Immature natural killer cell (primary cell): ENCODE results near the gene TNS1. TPM values are rescaled to one million over a fixed set of nuclear protein-coding genes. Genes with fewer than 3 reads are reported as not detected.

ENCODE experiments used
- DNase-seq, 3 donors: peaks; one replicate each; pipeline ENCODE4 v3.0.0; 2022; ENCODE audit warnings: mixed read lengths in 1 of 3
- H3K27ac Mint-ChIP-seq, 6 donors: one replicate each; pipeline ENCODE4 v1.8.0; 2020; ENCODE audit warnings: mixed read lengths in 6 of 6, mild to moderate bottlenecking in 5 of 6, inconsistent platforms in 4 of 6, moderate library complexity in 3 of 6
- H3K27me3 Mint-ChIP-seq, 3 donors: one replicate each; pipeline ENCODE4 v1.8.0; 2020 to 2021; ENCODE audit warnings: low read depth in 3 of 3, mild to moderate bottlenecking in 3 of 3, mixed read lengths in 3 of 3, moderate library complexity in 3 of 3, inconsistent platforms in 1 of 3
- H3K36me3 Mint-ChIP-seq, 3 donors: one replicate each; pipeline ENCODE4 v1.8.0; 2020; ENCODE audit warnings: mixed read lengths in 3 of 3, inconsistent platforms in 2 of 3, mild to moderate bottlenecking in 2 of 3
- H3K4me1 Mint-ChIP-seq, 2 donors: one replicate each; pipeline ENCODE4 v1.8.0; 2020; ENCODE audit warnings: inconsistent platforms in 2 of 2, mild to moderate bottlenecking in 2 of 2, mixed read lengths in 2 of 2, moderate library complexity in 1 of 2
- H3K4me3 Mint-ChIP-seq, 5 donors: one replicate each; pipeline ENCODE4 v1.8.0; 2020; ENCODE audit warnings: mild to moderate bottlenecking in 5 of 5, mixed read lengths in 5 of 5, inconsistent platforms in 3 of 5, moderate library complexity in 3 of 5
- H3K9me3 Mint-ChIP-seq, 6 donors: one replicate each; pipeline ENCODE4 v1.8.0; 2020; ENCODE audit warnings: mild to moderate bottlenecking in 6 of 6, mixed read lengths in 6 of 6, inconsistent platforms in 4 of 6, moderate library complexity in 3 of 6
- polyA plus RNA-seq, 3 donors: library from polyadenylated mRNA; unstranded; fragments of 300-500 nt; fragmentation: Illumina TruSeq; gene quantifications; one replicate each; pipeline ENCODE4 v1.2.3, GENCODE V29; 2021

TNS1 gene
- polyA plus RNA-seq, 3 donors from 2014 or later: 0.40 TPM; not detected in 2

DNA sequence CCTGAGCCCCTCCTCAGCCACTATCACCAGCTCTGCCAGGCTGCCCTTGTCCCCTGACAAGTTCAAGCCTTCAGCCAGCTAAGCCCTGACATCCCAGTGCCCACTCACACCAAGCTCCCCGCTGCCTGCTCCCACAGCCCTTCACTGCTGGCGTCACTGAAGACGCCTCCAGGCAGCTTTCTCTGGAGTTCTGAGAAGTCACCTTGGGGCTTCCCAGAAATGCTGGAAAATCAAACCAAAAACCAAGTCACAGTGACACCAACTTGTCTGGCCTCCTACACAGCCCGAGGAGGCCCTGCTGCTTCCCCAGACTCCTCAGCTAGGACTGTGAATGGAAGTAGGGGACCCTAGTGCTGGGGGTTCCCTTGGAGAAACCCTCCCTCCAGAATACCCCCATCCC, 2.2 kb upstream of the TNS1 start:
- no peak for DNase-seq
- H3K36me3 Mint-ChIP-seq: no peaks in the 10 kb centered on the region
- peaks cover 0 to 3% of the 10 kb centered on the region in 2 donors for H3K4me1 Mint-ChIP-seq
- H3K4me3 Mint-ChIP-seq: no peak overlapping the region
- no peak overlapping the region for H3K27ac Mint-ChIP-seq
- no peaks in the 10 kb centered on the region for H3K9me3 Mint-ChIP-seq
- H3K27me3 Mint-ChIP-seq: peaks cover 6 to 12% (median 10%) of the 10 kb centered on the region in 3 donors

GRCh38 chr2:218003981-218004419, 1.2 kb upstream of the TNS1 start:
- Mint-ChIP-seq H3K27me3 (peaks cover 0 to 9% (median 6%) of the 10 kb centered on the region in 3 donors), H3K9me3 (no peaks in the 10 kb centered on the region), H3K27ac (peak overlapping the region in 1 of 6 donors; percentile 74), H3K4me3 (no peak overlapping the region), H3K4me1 (no peaks in the 10 kb centered on the region), H3K36me3 (no peaks in the 10 kb centered on the region)
- no peak for DNase-seq

DNA sequence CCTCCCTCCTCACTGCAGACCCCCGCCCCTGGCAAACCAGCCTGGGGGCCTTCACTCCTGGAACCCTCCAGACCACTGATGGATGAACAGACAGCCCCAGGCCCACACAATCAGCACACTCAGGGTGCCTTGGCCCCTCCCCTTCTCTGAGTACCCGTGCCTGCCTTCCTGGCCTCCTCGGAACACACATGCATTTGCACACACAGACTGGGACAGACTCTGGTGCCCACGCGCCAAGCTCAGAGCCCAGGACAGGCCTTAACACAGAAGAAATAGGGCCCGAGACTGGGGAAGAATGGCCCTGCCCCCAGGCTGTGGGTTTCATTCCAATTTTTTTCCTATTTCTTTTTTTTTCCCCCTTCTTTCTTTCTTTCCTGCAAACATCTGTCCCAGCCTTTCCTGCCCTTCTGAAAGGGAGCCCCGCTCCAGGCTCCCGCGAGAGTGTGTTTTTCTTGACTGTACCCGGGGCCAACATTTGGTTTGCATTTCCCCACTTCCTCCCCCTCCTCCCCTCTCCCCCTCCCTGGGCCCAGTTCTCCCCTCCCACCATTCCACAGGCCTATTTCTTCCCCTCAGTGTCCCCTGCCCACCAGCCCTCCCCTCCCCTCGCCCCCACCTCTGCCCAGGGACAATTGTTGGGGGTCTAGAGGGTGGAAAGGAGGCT, 618 bp upstream of the TNS1 start:
- Mint-ChIP-seq H3K9me3 (no peaks in the 10 kb centered on the region), H3K27ac (no peak overlapping the region), H3K36me3 (no peaks in the 10 kb centered on the region), H3K27me3 (peaks cover 0 to 5% (median 2%) of the 10 kb centered on the region in 3 donors), H3K4me1 (no peaks in the 10 kb centered on the region), H3K4me3 (no peak overlapping the region)
- DNase-seq: no peak

- Mint-ChIP-seq H3K9me3 (no peaks in the 10 kb centered on the region), H3K27me3 (peaks cover 0 to 7% (median 2%) of the 10 kb centered on the region in 3 donors), H3K4me3 (no peak overlapping the region), H3K4me1 (no peaks in the 10 kb centered on the region), H3K27ac (no peak overlapping the region), H3K36me3 (no peaks in the 10 kb centered on the region)
- no peak for DNase-seq
These were observed 501 bp downstream of the TNS1 start for GRCh38 chr2:218002143-218002844.

- H3K4me3 Mint-ChIP-seq: no peak overlapping the region
- no peaks in the 10 kb centered on the region for H3K9me3 Mint-ChIP-seq
- H3K4me1 Mint-ChIP-seq: no peaks in the 10 kb centered on the region
- peaks cover 0 to 5% (median 2%) of the 10 kb centered on the region in 3 donors for H3K27me3 Mint-ChIP-seq
- H3K36me3 Mint-ChIP-seq: no peaks in the 10 kb centered on the region
- no peak overlapping the region for H3K27ac Mint-ChIP-seq
- no peak for DNase-seq
These were observed 1.2 kb downstream of the TNS1 start for GRCh38 chr2:218001629-218002028.

DNA sequence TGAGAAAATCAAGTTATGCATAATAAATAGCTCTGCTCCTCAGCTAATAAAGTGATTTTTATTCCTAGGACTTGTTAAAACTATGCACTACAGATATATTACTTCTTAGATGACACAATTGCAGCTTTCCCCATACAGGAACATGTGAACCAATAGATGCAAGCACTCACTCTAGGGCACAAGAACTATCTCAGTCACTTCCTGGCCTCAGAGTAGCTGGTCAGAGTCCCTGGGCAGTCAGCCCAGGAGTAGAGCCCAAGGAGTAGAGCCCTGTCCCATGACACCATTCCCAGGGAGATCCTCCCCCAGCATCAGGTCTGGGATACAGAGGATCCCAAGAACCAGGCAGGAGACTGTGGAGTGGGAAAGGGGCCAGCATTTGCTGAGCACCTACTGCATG, 2.7 kb downstream of the TNS1 start:
- no peak overlapping the region for H3K4me3 Mint-ChIP-seq
- no peaks in the 10 kb centered on the region for H3K4me1 Mint-ChIP-seq
- no peaks in the 10 kb centered on the region for H3K36me3 Mint-ChIP-seq
- H3K9me3 Mint-ChIP-seq: no peaks in the 10 kb centered on the region
- no peak for DNase-seq
- no peak overlapping the region for H3K27ac Mint-ChIP-seq
- peaks cover 2 to 4% (median 2%) of the 10 kb centered on the region in 3 donors for H3K27me3 Mint-ChIP-seq

DNA sequence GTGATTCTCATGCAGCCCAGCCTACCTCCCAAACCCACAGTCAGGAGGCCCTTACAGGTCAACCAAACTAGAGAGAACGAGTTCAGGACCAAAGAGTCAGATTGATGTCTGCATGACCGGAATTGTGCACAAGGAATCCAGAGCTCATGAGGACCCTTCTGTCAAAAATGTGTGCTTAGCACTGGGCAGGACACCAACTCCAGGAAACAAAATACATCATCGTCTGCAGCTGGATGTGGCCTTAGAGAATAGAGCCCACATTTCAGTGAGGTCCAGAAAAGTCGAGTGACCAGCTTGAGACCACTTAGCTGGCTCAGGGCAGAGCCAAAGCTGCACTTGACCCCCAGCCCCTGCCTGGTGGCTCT, 3.2 kb downstream of the TNS1 start:
- Mint-ChIP-seq H3K4me1 (no peaks in the 10 kb centered on the region), H3K27me3 (peaks cover 2 to 4% (median 2%) of the 10 kb centered on the region in 3 donors)

GRCh38 chr2:217998926-217999594, 3.7 kb downstream of the TNS1 start:
- H3K27ac Mint-ChIP-seq: no peak overlapping the region
- H3K36me3 Mint-ChIP-seq: no peaks in the 10 kb centered on the region
- H3K9me3 Mint-ChIP-seq: no peaks in the 10 kb centered on the region
- no peak for DNase-seq
- no peak overlapping the region for H3K4me3 Mint-ChIP-seq
- peaks cover 2 to 4% (median 2%) of the 10 kb centered on the region in 3 donors for H3K27me3 Mint-ChIP-seq
- no peaks in the 10 kb centered on the region for H3K4me1 Mint-ChIP-seq

More for the DNA sequence above, 3.2 kb downstream of the TNS1 start:
- no peaks in the 10 kb centered on the region for H3K9me3 Mint-ChIP-seq
- H3K27ac Mint-ChIP-seq: no peak overlapping the region
- H3K36me3 Mint-ChIP-seq: no peaks in the 10 kb centered on the region
- H3K4me3 Mint-ChIP-seq: no peak overlapping the region
- DNase-seq: no peak

GRCh38 chr2:217997510-217997909, 5.3 kb downstream of the TNS1 start:
- DNase-seq: no peak
- Mint-ChIP-seq H3K27me3 (peaks cover 2 to 7% (median 5%) of the 10 kb centered on the region in 3 donors), H3K9me3 (no peaks in the 10 kb centered on the region), H3K36me3 (no peaks in the 10 kb centered on the region), H3K4me3 (no peak overlapping the region), H3K4me1 (no peaks in the 10 kb centered on the region), H3K27ac (no peak overlapping the region)

DNA sequence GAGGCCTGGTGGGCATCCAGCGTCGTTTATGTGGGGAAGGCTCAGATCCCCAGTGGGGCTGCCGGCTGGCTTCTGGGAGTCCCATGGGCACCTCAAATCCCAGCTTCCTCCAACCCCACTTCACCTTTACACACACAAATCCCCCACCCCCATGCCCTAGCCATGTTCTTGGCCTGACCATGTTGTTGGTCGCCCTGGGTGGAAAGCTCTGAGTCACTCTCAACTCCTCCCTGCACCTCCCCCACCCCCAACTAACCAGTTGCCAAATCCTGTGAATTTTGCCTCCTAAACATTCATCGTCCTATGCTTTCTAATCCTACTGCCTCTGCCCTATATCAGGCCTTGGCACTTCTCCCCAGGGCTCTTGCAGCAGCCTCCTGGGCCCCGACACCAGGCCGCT, 6.4 kb downstream of the TNS1 start:
- H3K4me1 Mint-ChIP-seq: no peaks in the 10 kb centered on the region
- H3K27ac Mint-ChIP-seq: no peak overlapping the region
- H3K36me3 Mint-ChIP-seq: no peaks in the 10 kb centered on the region
- no peaks in the 10 kb centered on the region for H3K9me3 Mint-ChIP-seq
- DNase-seq: no peak
- no peak overlapping the region for H3K4me3 Mint-ChIP-seq
- peaks cover 2 to 7% (median 5%) of the 10 kb centered on the region in 3 donors for H3K27me3 Mint-ChIP-seq

DNA sequence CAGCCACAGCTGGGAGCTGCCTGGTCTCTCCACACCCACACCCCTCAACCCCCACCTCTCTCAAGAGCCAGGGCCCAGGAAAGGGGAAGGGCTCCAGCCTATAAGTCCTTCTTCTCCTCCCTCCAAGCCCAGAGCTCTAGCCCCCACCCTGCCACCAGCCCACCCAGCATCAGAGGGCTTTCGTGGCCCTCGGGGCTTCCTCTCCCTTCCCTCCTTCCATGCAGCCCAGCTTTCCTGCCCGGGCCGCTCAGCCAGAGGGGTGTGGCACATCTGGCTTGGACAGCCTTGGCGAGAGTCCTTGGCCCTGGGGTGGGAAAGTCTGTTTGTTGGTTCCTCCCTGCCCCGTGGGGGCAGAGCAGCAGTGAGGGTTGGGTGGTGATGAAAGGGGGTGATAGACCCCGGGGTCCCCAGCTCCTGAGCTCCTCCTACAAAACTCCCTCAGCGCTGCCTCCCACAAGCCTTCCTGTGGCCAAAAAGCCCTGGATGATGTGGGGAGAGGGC, 7.0 kb downstream of the TNS1 start:
- no peak overlapping the region for H3K27ac Mint-ChIP-seq
- H3K4me1 Mint-ChIP-seq: no peaks in the 10 kb centered on the region
- H3K27me3 Mint-ChIP-seq: peaks cover 2 to 7% (median 7%) of the 10 kb centered on the region in 3 donors
- no peak overlapping the region for H3K4me3 Mint-ChIP-seq
- DNase-seq: no peak
- no peaks in the 10 kb centered on the region for H3K9me3 Mint-ChIP-seq
- no peaks in the 10 kb centered on the region for H3K36me3 Mint-ChIP-seq

GRCh38 chr2:217994776-217995274, 8.0 kb downstream of the TNS1 start:
- no peak for DNase-seq
- no peaks in the 10 kb centered on the region for H3K9me3 Mint-ChIP-seq
- no peaks in the 10 kb centered on the region for H3K4me1 Mint-ChIP-seq
- peaks cover 2 to 7% (median 5%) of the 10 kb centered on the region in 3 donors for H3K27me3 Mint-ChIP-seq
- no peak overlapping the region for H3K27ac Mint-ChIP-seq
- H3K36me3 Mint-ChIP-seq: no peaks in the 10 kb centered on the region
- no peak overlapping the region for H3K4me3 Mint-ChIP-seq

GRCh38 chr2:217993817-217994463, 8.9 kb downstream of the TNS1 start:
- Mint-ChIP-seq H3K27ac (no peak overlapping the region), H3K27me3 (peaks cover 2 to 7% (median 5%) of the 10 kb centered on the region in 3 donors), H3K4me3 (no peak overlapping the region), H3K9me3 (no peaks in the 10 kb centered on the region), H3K36me3 (no peaks in the 10 kb centered on the region), H3K4me1 (no peaks in the 10 kb centered on the region)
- DNase-seq: peak; percentile 12 to 31 (median 30)
